Measurements from ENCODE around the gene EPHB6.

- no peak for TF ChIP-seq CTCF (IDR thresholded peaks at IDR 0.05)
- no peak for TF ChIP-seq POLR2A (IDR thresholded peaks at IDR 0.05)
Measured at GRCh38 chr7:142881586-142882337, 26.9 kb downstream of the EPHB6 start.
